Measurements from ENCODE around the gene TYRO3. TPM values are rescaled to one million over a fixed set of nuclear protein-coding genes. Genes with fewer than 3 reads are reported as not detected.
A peak's percentile ranks its signal among the peaks of the same experiment; 100 is the strongest.

TYRO3 gene
- total RNA-seq (0.05 TPM in 1 of 2 replicates, not detected in the other), polyA plus RNA-seq (not detected in 2 replicates), polyA minus RNA-seq (0.34 TPM in 1 of 2 replicates, not detected in the other)
- 0.30 TPM for total RNA-seq (2013)

DNA sequence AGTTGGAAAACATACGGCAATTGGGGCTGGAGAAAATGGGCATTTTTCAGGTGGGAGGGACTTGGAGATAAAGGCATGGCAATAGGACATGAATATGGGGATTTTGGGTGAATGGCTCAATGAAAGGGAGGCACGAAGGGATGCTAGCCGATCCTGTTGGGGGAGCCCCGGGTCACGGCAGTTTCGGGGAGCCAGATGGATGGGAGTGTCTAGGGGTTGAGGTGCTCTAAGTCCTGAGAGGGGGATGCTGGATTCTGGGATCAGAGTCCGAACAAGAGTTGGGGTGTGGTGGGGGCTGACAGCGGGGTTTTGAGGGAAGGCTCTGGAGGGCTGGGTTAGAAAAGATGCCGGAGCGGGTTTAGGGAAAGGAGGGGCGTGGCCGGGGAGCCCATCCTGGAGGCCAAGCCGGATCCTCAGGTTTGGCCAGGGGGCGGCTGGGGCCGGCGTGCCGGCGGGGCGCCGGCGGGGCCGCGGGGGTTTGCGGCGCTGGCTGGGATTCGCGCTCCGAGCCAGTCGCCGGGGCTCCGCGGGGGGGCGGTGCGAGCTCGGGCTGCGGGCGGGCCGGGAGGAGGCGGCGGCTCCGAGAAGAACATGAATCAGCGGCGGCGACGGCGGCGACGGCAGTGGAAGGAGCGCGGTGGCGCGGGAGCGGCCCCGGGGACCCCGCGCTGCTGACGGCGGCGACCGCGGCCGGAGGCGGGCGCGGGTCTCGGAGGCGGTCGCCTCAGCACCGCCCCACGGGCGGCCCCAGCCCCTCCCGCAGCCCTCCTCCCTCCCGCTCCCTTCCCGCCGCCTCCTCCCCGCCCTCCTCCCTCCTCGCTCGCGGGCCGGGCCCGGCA lies at the start of gene TYRO3:
TYRO3 (plus strand) TSS at position 813 of the 839 bp plus-strand sequence. CDS start 46 bp downstream, outside the sequence.
- ATAC-seq (ENCODE audit: low read depth) (peak; percentile 66), DNase-seq (peak; percentile 74)
- Histone ChIP-seq H3K4me2 (replicated peaks; ENCODE audit: low read depth, low read length, poor library complexity, severe bottlenecking) (peak within 1 kb of the TSS; percentile 93), H3K4me1 (ENCODE audit: control insufficient read depth in 2 of 2, insufficient read depth in 2 of 2, low read length in 2 of 2) (peaks cover 20 to 25% of the 10 kb centered on the region in 2 donors), H3K9me3 (ENCODE audit: control extremely low read depth in 1 of 3, control insufficient read depth in 2 of 3, insufficient read depth in 1 of 3, low read length in 2 of 3) (peaks cover 0 to 8% (median 0%) of the 10 kb centered on the region in 3 donors), H3K27ac (ENCODE audit: low read length in 2 of 2) (no peak within 1 kb of the TSS), H3K9ac (ENCODE audit: low read length) (peak within 1 kb of the TSS; percentile 51), H3K27me3 (replicated peaks in 1 of 4; ENCODE audit: control extremely low read depth in 1 of 4, control insufficient read depth in 3 of 4, insufficient read depth in 4 of 4, low read length in 3 of 4) (peaks cover 0 to 46% (median 15%) of the 10 kb centered on the region in 4 experiments), H2AFZ (ENCODE audit: insufficient read depth, low read depth, low read length, poor library complexity, severe bottlenecking) (peak within 1 kb of the TSS; percentile 56), H3K4me3 (ENCODE audit: control extremely low read depth in 1 of 5, extremely low read depth in 1 of 5, insufficient read depth in 1 of 5, low read depth in 2 of 5, low read length in 4 of 5) (peak within 1 kb of the TSS in 4 of 5 experiments; percentile 19 to 65 (median 42)), H3K36me3 (replicated peaks in 1 of 2; ENCODE audit: control extremely low read depth in 1 of 2, control insufficient read depth in 1 of 2, extremely low read depth in 1 of 2, insufficient read depth in 2 of 2, low read length in 1 of 2) (no peaks in the 10 kb centered on the region), H4K20me1 (ENCODE audit: control insufficient read depth, insufficient read depth, low read length, poor library complexity, severe bottlenecking) (peaks cover 4% of the 10 kb centered on the region), H3K79me2 (ENCODE audit: control insufficient read depth, insufficient read depth, low read length) (no peaks in the 10 kb centered on the region)
- Mint-ChIP-seq H3K27ac (peak within 1 kb of the TSS; percentile 20), H3K27me3 (peaks cover 42% of the 10 kb centered on the region), H3K4me3 (peak within 1 kb of the TSS; percentile 87), H3K9me3 (ENCODE audit: insufficient read depth) (no peaks in the 10 kb centered on the region), H3K4me1 (peaks cover 24% of the 10 kb centered on the region)
- TF ChIP-seq EZH2 (IDR thresholded peaks at IDR 0.05; ENCODE audit: borderline replicate concordance, insufficient read depth, low read depth, low read length, poor library complexity, severe bottlenecking) = no peak
- TF ChIP-seq, protein P1, sequence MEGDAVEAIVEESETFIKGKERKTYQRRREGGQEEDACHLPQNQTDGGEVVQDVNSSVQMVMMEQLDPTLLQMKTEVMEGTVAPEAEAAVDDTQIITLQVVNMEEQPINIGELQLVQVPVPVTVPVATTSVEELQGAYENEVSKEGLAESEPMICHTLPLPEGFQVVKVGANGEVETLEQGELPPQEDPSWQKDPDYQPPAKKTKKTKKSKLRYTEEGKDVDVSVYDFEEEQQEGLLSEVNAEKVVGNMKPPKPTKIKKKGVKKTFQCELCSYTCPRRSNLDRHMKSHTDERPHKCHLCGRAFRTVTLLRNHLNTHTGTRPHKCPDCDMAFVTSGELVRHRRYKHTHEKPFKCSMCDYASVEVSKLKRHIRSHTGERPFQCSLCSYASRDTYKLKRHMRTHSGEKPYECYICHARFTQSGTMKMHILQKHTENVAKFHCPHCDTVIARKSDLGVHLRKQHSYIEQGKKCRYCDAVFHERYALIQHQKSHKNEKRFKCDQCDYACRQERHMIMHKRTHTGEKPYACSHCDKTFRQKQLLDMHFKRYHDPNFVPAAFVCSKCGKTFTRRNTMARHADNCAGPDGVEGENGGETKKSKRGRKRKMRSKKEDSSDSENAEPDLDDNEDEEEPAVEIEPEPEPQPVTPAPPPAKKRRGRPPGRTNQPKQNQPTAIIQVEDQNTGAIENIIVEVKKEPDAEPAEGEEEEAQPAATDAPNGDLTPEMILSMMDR (IDR thresholded peaks at IDR 0.05) = no peak
- ChIA-PET CTCF (interaction anchor here (0.6 to 2.3 kb wide), 5 partner anchors 27 to 183 kb away, joined by 3 to 10 read pairs (median 4); no protein-coding TSS in a partner anchor), POLR2A (no interaction called here)
- intact Hi-C loops (cut with micrococcal nuclease) = loop anchor here (1.0 to 5.0 kb wide), 4 partner anchors 44 to 216 kb away; partner anchors contain the start of gene MAPKBP1
- WGBS (ENCODE audit: insufficient coverage) = 1% methylated on average over 81 of the region's 81 CpGs
